Glutamatergic neuron (in vitro differentiated cells): ENCODE data around the gene COL6A6. TPM values are rescaled to one million over a fixed set of nuclear protein-coding genes. Genes with fewer than 3 reads are reported as not detected.
A peak's percentile ranks its signal among the peaks of the same experiment; 100 is the strongest.

Source experiments
- DNase-seq: peaks from one replicate; pipeline ENCODE4 v3.0.0; 2022
- H3K27ac Mint-ChIP-seq: one replicate; pipeline ENCODE4 v1.8.0; 2020; ENCODE audit warnings: mild to moderate bottlenecking, mixed read lengths, inconsistent platforms; ENCODE audit not compliant: unreplicated experiment
- H3K27me3 Mint-ChIP-seq: one replicate; pipeline ENCODE4 v1.8.0; 2020; ENCODE audit warnings: mild to moderate bottlenecking, moderate library complexity, mixed read lengths, inconsistent platforms; ENCODE audit not compliant: unreplicated experiment
- H3K36me3 Mint-ChIP-seq: one replicate; pipeline ENCODE4 v1.8.0; 2020; ENCODE audit warnings: mild to moderate bottlenecking, mixed read lengths, inconsistent platforms; ENCODE audit not compliant: unreplicated experiment
- H3K4me1 Mint-ChIP-seq: one replicate; pipeline ENCODE4 v1.8.0; 2020; ENCODE audit warnings: mild to moderate bottlenecking, low read depth, mixed read lengths, inconsistent platforms; ENCODE audit not compliant: unreplicated experiment
- H3K4me3 Mint-ChIP-seq: one replicate; pipeline ENCODE4 v1.8.0; 2020; ENCODE audit warnings: mild to moderate bottlenecking, mixed read lengths, inconsistent platforms; ENCODE audit not compliant: unreplicated experiment
- H3K9me3 Mint-ChIP-seq: one replicate; pipeline ENCODE4 v1.8.0; 2020; ENCODE audit warnings: mild to moderate bottlenecking, moderate library complexity, mixed read lengths, inconsistent platforms; ENCODE audit not compliant: unreplicated experiment
- CTCF ChIP-seq: fragments of 200-600 bp; sonication (generic); IDR thresholded peaks from one replicate; pipeline ENCODE4 v1.5.0; 2021; ENCODE audit not compliant: partially characterized antibody, unreplicated experiment
- total RNA-seq: library from RNA; stranded (reverse); fragmentation: NEBNext Ultra II Directional; extraction: Animal tissue kit (Norgen Biotek cat#: 25700); gene quantifications from one replicate; pipeline ENCODE4 v1.2.1, GENCODE V29; 2021; ENCODE audit not compliant: unreplicated experiment

The COL6A6 gene
- total RNA-seq, 1 donor from 2014 or later = 0.25 TPM

- TF ChIP-seq CTCF = no peak
- no peak for DNase-seq
- Mint-ChIP-seq H3K27me3 (peaks cover 16% of the 10 kb centered on the region), H3K9me3 (peaks cover 7% of the 10 kb centered on the region), H3K36me3 (peaks cover 10% of the 10 kb centered on the region), H3K4me1 (peaks cover 7% of the 10 kb centered on the region), H3K4me3 (no peak overlapping the region), H3K27ac (no peak overlapping the region)
Measured at GRCh38 chr3:130515755-130516154, 1.2 kb upstream of the COL6A6 start.

- no peak for DNase-seq
- peaks cover 7% of the 10 kb centered on the region for H3K4me1 Mint-ChIP-seq
- no peak overlapping the region for H3K27ac Mint-ChIP-seq
- TF ChIP-seq CTCF = no peak
- H3K27me3 Mint-ChIP-seq = peaks cover 13% of the 10 kb centered on the region
- peak overlapping the region; percentile 89 for H3K4me3 Mint-ChIP-seq
- peaks cover 10% of the 10 kb centered on the region for H3K36me3 Mint-ChIP-seq
- peaks cover 7% of the 10 kb centered on the region for H3K9me3 Mint-ChIP-seq
Measured at GRCh38 chr3:130517602-130518001, 625 bp downstream of the COL6A6 start.

GRCh38 chr3:130519754-130520153 is 2.8 kb downstream of the COL6A6 start:
- no peak overlapping the region for H3K27ac Mint-ChIP-seq
- peaks cover 13% of the 10 kb centered on the region for H3K27me3 Mint-ChIP-seq
- no peak overlapping the region for H3K4me3 Mint-ChIP-seq
- H3K36me3 Mint-ChIP-seq = peaks cover 10% of the 10 kb centered on the region
- peaks cover 11% of the 10 kb centered on the region for H3K4me1 Mint-ChIP-seq
- TF ChIP-seq CTCF = no peak
- H3K9me3 Mint-ChIP-seq = peaks cover 7% of the 10 kb centered on the region
- no peak for DNase-seq

GRCh38 chr3:130522399-130522798 is 5.4 kb downstream of the COL6A6 start:
- peaks cover 4% of the 10 kb centered on the region for H3K9me3 Mint-ChIP-seq
- TF ChIP-seq CTCF = no peak
- no peak overlapping the region for H3K4me3 Mint-ChIP-seq
- no peak for DNase-seq
- no peak overlapping the region for H3K27ac Mint-ChIP-seq
- peaks cover 3% of the 10 kb centered on the region for H3K36me3 Mint-ChIP-seq
- peaks cover 7% of the 10 kb centered on the region for H3K27me3 Mint-ChIP-seq
- H3K4me1 Mint-ChIP-seq = peaks cover 6% of the 10 kb centered on the region

GRCh38 chr3:130527426-130527825 is 10.4 kb downstream of the COL6A6 start:
- Mint-ChIP-seq H3K27me3 (peaks cover 2% of the 10 kb centered on the region), H3K9me3 (peaks cover 6% of the 10 kb centered on the region), H3K4me3 (no peak overlapping the region), H3K27ac (no peak overlapping the region), H3K4me1 (peaks cover 12% of the 10 kb centered on the region), H3K36me3 (no peaks in the 10 kb centered on the region)
- TF ChIP-seq CTCF = no peak
- DNase-seq = no peak
